ENCODE data around the gene HJURP.

DNA sequence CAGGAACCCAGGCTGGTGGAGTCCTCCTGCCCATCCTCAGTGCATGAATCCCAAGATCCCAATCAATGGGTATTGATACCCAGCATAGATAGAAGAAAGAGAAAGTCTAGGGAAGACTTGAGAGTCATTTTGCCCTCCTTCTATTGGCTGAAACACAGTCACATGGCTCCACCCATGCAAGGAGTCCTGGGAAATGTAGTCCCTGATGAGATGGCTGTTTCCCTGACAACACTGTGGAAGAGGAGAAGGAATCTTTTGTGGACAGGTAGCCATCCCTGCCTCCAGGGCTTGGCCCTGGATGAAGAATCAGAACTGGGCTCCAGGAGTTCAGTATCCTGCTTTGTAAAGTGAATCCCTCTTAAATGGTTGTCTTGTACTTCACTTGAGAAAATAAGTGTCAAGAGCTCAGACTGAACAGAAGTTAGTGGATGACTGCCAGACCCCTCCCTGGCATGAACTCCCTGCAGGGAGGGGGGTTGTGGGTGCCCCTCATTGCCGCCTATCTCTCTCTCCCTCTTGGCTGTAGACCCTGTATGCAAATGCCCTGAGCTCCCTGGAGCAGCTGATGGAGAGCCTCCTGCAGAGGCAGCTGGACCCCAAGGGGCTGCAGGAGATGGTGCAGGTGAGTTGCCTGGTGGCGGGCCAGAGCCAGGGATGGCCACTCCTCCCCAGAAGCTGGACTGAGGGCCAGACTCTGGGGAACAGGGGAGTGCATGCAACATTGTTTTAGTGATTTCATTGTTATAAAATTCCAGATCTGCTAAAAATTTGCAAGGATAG lies 40.1 kb downstream of the HJURP start:
- TF ChIP-seq, protein P1, sequence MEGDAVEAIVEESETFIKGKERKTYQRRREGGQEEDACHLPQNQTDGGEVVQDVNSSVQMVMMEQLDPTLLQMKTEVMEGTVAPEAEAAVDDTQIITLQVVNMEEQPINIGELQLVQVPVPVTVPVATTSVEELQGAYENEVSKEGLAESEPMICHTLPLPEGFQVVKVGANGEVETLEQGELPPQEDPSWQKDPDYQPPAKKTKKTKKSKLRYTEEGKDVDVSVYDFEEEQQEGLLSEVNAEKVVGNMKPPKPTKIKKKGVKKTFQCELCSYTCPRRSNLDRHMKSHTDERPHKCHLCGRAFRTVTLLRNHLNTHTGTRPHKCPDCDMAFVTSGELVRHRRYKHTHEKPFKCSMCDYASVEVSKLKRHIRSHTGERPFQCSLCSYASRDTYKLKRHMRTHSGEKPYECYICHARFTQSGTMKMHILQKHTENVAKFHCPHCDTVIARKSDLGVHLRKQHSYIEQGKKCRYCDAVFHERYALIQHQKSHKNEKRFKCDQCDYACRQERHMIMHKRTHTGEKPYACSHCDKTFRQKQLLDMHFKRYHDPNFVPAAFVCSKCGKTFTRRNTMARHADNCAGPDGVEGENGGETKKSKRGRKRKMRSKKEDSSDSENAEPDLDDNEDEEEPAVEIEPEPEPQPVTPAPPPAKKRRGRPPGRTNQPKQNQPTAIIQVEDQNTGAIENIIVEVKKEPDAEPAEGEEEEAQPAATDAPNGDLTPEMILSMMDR (IDR thresholded peaks at IDR 0.05) = no peak
- TF ChIP-seq POLR2A (IDR thresholded peaks at IDR 0.05) (no peak), POLR2AphosphoS5 (IDR thresholded peaks at IDR 0.05) (no peak)

Measured in gastroesophageal sphincter (tissue), 3 donors.